Hematopoietic multipotent progenitor cell treated with erythropoietin and hydrocortisone succinate and interleukin-3 and kit ligand, for 6 days (in vitro differentiated cells): ENCODE measurements around the gene TBC1D1.
A peak's percentile ranks its signal among the peaks of the same experiment; 100 is the strongest.
"Not testable (repeated sequence)": the region's sequence is repeated elsewhere in the genome, so short reads cannot be mapped to it uniquely, and the experiment has no call there.

ENCODE experiments used
- DNase-seq: peaks from one replicate; pipeline ENCODE4 v3.0.0-alpha.2; 2015

TBC1D1 gene

GRCh38 chr4:37891260-37892159 lies 626 bp downstream of the TBC1D1 start:
- peak; percentile 17 for DNase-seq

- peak; percentile 39 for DNase-seq
Measured at GRCh38 chr4:37892641-37893040, 1.8 kb downstream of the TBC1D1 start.

GRCh38 chr4:37893164-37893563 lies 2.3 kb downstream of the TBC1D1 start:
- DNase-seq = no peak

GRCh38 chr4:37895271-37895670 lies 4.4 kb downstream of the TBC1D1 start:
- no peak for DNase-seq

- DNase-seq = no peak
Measured at GRCh38 chr4:37896206-37896860, 5.4 kb downstream of the TBC1D1 start.

GRCh38 chr4:37902212-37902611 lies 11.3 kb downstream of the TBC1D1 start:
- DNase-seq = no peak

- DNase-seq = no peak
Measured at GRCh38 chr4:37902738-37903693, 12.1 kb downstream of the TBC1D1 start.

GRCh38 chr4:37903901-37904300 lies 13.0 kb downstream of the TBC1D1 start:
- no peak for DNase-seq

GRCh38 chr4:37904824-37905223 lies 13.9 kb downstream of the TBC1D1 start:
- DNase-seq = no peak

GRCh38 chr4:37905533-37906169 lies 14.8 kb downstream of the TBC1D1 start:
- no peak for DNase-seq

GRCh38 chr4:37908488-37909331 lies 17.8 kb downstream of the TBC1D1 start:
- DNase-seq = no peak

GRCh38 chr4:37909332-37910090 lies 18.6 kb downstream of the TBC1D1 start:
- no peak for DNase-seq

- DNase-seq = no peak
Measured at GRCh38 chr4:37910091-37910486, 19.2 kb downstream of the TBC1D1 start.

GRCh38 chr4:37914539-37914938 lies 23.7 kb downstream of the TBC1D1 start:
- no peak for DNase-seq

GRCh38 chr4:37917388-37917787 lies 26.5 kb downstream of the TBC1D1 start:
- no peak for DNase-seq

GRCh38 chr4:37918653-37919052 lies 27.8 kb downstream of the TBC1D1 start:
- no peak for DNase-seq

- peak; percentile 52 for DNase-seq
Measured at GRCh38 chr4:37922328-37922727, 31.4 kb downstream of the TBC1D1 start.

GRCh38 chr4:37923089-37923488 lies 32.2 kb downstream of the TBC1D1 start:
- not testable (repeated sequence) for DNase-seq

- DNase-seq = no peak
Measured at GRCh38 chr4:37924946-37925345, 34.1 kb downstream of the TBC1D1 start.

GRCh38 chr4:37927434-37927833 lies 36.5 kb downstream of the TBC1D1 start:
- DNase-seq = no peak
